Colonic mucosa (tissue), 4 donors: ENCODE results near the gene VPS13C. TPM values are rescaled to one million over a fixed set of nuclear protein-coding genes. Genes with fewer than 3 reads are reported as not detected.

ENCODE experiments used
- DNase-seq: peaks from one replicate; pipeline ENCODE4 v3.0.0-alpha.2; 2020
- H3K27ac ChIP-seq: fragments of 200-600 bp; one replicate; pipeline ENCODE4 v1.8.0; 2021
- H3K27me3 ChIP-seq: fragments of 200-600 bp; one replicate; pipeline ENCODE4 v1.8.0; 2021
- H3K36me3 ChIP-seq: fragments of 200-600 bp; one replicate; pipeline ENCODE4 v1.8.0; 2021
- H3K4me1 ChIP-seq: fragments of 200-600 bp; one replicate; pipeline ENCODE4 v1.8.0; 2021; ENCODE audit warnings: mild to moderate bottlenecking
- H3K4me3 ChIP-seq: fragments of 200-600 bp; one replicate; pipeline ENCODE4 v1.8.0; 2021
- H3K9ac ChIP-seq, 2 donors: one replicate each; pipeline ENCODE4 v1.7.0; 2013; ENCODE audit warnings: control low read depth in 2 of 2, low read depth in 2 of 2, low read length in 2 of 2
- H3K9me3 ChIP-seq: fragments of 200-600 bp; one replicate; pipeline ENCODE4 v1.8.0; 2021
- intact Hi-C: fragments of 100-400 bp; cut with DNase I; formaldehyde crosslinking; loops from one replicate; pipeline ENCODE4 v1.14.1; 2022
- total RNA-seq, 2 donors: library from RNA; stranded (reverse); fragmentation: NEBNext Ultra II Directional in 1 of 2; extraction: Animal tissue kit (Norgen Biotek cat#: 25700) in 1 of 2; gene quantifications; one replicate each; pipeline ENCODE4 v1.2.1, GENCODE V29; 2021
- TF ChIP-seq, protein P1 (sequence below): fragments of 200-600 bp; IDR thresholded peaks from one replicate; pipeline ENCODE4 v1.8.0; 2022; ENCODE audit warnings: antibody characterized with exemption, mild to moderate bottlenecking
- donor health status: healthy.
- donor health status: DM: no; HTN: no; CAD: no.
- donor health status: DM: no; HTN: no; CAD: no.

The VPS13C gene
- total RNA-seq, 2 donors from 2014 or later, result 33.9 to 56.5 TPM

DNA sequence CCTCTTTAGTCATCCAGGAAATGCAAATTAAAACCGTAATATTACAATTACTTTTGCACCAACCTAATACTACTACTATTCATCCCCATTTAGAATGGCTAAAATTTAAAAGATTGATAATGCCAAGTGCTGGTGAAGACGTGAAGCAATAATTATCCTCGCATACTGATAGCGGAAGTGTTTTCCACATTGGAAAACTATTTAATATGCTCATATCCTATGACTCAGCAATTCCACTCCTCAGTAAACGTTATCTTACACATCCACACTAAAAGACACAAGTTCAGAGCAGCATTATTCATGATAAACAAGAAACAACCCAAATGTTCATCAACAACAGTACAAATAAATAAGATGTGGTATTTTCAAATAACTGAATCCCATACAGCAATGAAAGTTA, 70.6 kb downstream of the VPS13C start:
- intact Hi-C loops, result no loop called here
- Histone ChIP-seq H3K9me3 (no peaks in the 10 kb centered on the region), H3K27ac (no peak overlapping the region), H3K4me1 (no peaks in the 10 kb centered on the region), H3K27me3 (no peaks in the 10 kb centered on the region), H3K4me3 (no peak overlapping the region), H3K9ac (no peak overlapping the region), H3K36me3 (no peaks in the 10 kb centered on the region)
- TF ChIP-seq, protein P1, sequence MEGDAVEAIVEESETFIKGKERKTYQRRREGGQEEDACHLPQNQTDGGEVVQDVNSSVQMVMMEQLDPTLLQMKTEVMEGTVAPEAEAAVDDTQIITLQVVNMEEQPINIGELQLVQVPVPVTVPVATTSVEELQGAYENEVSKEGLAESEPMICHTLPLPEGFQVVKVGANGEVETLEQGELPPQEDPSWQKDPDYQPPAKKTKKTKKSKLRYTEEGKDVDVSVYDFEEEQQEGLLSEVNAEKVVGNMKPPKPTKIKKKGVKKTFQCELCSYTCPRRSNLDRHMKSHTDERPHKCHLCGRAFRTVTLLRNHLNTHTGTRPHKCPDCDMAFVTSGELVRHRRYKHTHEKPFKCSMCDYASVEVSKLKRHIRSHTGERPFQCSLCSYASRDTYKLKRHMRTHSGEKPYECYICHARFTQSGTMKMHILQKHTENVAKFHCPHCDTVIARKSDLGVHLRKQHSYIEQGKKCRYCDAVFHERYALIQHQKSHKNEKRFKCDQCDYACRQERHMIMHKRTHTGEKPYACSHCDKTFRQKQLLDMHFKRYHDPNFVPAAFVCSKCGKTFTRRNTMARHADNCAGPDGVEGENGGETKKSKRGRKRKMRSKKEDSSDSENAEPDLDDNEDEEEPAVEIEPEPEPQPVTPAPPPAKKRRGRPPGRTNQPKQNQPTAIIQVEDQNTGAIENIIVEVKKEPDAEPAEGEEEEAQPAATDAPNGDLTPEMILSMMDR, result no peak
- no peak for DNase-seq

DNA sequence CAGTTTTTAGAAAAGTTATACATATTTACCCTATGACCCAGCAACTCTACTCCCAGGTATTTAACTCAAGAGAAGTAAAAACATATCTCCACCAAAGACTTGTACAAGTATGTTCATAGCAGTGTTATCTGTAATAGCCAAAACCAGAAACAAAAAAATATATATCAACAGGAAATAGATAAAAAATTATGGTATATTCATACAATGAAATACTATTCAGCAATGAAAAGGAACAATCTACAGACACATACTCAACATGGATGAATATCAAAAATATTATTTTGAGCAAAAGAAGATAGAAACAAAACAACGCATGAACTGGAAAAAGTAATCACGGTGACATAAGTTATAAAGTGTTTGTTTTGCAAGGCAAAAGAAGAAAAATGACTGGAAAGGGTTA, 72.4 kb downstream of the VPS13C start:
- Histone ChIP-seq H3K4me3 (no peak overlapping the region), H3K27me3 (no peaks in the 10 kb centered on the region), H3K36me3 (no peaks in the 10 kb centered on the region), H3K4me1 (no peaks in the 10 kb centered on the region), H3K9me3 (no peaks in the 10 kb centered on the region), H3K9ac (no peak overlapping the region), H3K27ac (no peak overlapping the region)
- intact Hi-C loops, result no loop called here
- DNase-seq, result no peak
- TF ChIP-seq, protein P1, result no peak

DNA sequence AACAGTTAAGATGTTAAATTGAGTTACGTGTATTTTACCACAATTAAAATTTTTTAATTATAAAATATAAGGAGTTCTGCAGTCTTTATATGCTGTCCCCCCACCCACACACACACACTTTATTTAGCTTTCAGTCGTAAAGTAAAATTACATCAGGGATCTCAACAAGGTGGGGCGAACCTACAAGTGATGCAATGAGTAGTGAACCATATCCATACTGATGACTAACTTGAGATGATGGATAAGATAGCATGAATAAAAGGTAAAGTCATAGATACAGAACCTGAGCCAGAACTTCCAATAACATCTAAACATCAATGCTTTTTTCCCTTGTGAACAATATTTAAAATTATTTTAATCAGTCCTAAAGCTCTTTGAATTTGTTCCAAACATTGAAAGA, 77.2 kb downstream of the VPS13C start:
- TF ChIP-seq, protein P1, result no peak
- Histone ChIP-seq H3K36me3 (no peaks in the 10 kb centered on the region), H3K4me1 (no peaks in the 10 kb centered on the region), H3K9me3 (no peaks in the 10 kb centered on the region), H3K9ac (no peak overlapping the region), H3K4me3 (no peak overlapping the region), H3K27ac (no peak overlapping the region), H3K27me3 (no peaks in the 10 kb centered on the region)
- intact Hi-C loops, result no loop called here
- DNase-seq, result no peak

DNA sequence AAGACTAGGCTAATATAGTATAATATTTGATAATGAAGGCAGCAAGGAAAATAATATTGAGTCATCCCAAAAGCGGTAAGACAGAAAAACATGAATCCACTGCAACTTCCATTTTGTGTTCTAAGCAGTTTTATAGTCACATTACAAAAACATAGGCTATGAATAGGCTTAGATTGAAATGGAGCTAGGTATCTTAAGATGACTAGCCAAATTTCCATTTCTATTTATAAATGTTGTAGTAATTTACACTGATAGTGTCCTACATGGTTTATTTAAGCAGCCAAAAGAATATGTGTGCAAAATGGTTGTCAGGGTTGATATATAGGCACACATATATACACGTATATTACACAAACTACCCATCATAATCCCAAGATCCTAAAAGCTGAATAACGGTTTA, 82.0 kb downstream of the VPS13C start:
- DNase-seq, result no peak
- Histone ChIP-seq H3K4me1 (no peaks in the 10 kb centered on the region), H3K9ac (no peak overlapping the region), H3K4me3 (no peak overlapping the region), H3K36me3 (no peaks in the 10 kb centered on the region), H3K27ac (no peak overlapping the region), H3K27me3 (no peaks in the 10 kb centered on the region), H3K9me3 (no peaks in the 10 kb centered on the region)
- TF ChIP-seq, protein P1, result no peak
- intact Hi-C loops, result no loop called here

DNA sequence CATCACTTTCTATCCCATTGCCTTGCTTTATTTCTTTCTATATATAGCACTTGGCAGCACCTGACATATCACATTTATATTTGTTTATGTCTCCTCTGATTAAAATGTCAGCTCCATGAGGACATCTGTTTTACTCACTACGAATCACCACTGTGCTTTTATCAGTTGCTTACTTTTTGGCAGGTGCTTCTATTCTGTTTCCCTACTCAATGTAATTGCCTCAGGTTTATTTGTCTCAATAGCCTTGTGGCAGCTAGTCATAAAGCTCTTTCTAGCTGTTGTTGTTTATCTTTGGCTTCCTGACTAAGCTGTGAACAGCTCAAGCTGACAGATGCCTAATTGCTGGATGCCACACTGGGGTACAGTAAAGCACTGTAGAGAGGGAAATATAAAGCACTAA, 85.5 kb downstream of the VPS13C start:
- Histone ChIP-seq H3K27ac (no peak overlapping the region), H3K27me3 (no peaks in the 10 kb centered on the region), H3K4me3 (no peak overlapping the region), H3K4me1 (no peaks in the 10 kb centered on the region), H3K36me3 (no peaks in the 10 kb centered on the region), H3K9me3 (no peaks in the 10 kb centered on the region), H3K9ac (no peak overlapping the region)
- TF ChIP-seq, protein P1, result no peak
- no peak for DNase-seq
- intact Hi-C loops, result no loop called here

DNA sequence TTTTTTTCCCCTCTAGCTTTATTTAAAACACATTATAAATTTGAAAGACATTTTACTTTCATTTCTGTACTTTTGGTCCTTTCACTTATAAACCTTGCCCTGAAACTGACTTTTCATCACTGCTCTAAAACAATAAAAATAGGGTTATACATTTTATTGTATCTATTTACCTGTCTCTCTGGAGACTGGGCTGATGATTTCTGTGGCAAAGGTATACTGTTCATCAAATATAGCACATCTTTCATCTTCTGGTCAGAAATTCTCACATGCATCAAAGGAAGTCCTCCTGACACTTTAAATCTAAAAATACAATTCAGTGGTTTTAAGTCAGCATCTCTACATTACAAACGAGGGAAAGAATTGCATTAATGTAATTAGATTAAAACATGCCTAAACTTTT, 86.1 kb downstream of the VPS13C start:
- Histone ChIP-seq H3K4me1 (no peaks in the 10 kb centered on the region), H3K27me3 (no peaks in the 10 kb centered on the region), H3K27ac (no peak overlapping the region), H3K36me3 (no peaks in the 10 kb centered on the region), H3K9ac (no peak overlapping the region), H3K9me3 (no peaks in the 10 kb centered on the region), H3K4me3 (no peak overlapping the region)
- intact Hi-C loops, result no loop called here
- no peak for DNase-seq
- TF ChIP-seq, protein P1, result no peak
